HUES6 (cell line): ENCODE data around the gene ATXN1.

Source experiments
- H3K27ac ChIP-seq: 2 replicates; pipeline ENCODE4 v1.7.0; 2013; ENCODE audit warnings: low read depth, mild to moderate bottlenecking, low read length, inconsistent platforms
- H3K27me3 ChIP-seq: 2 replicates; pipeline ENCODE4 v1.6.1; 2013; ENCODE audit warnings: low read length; ENCODE audit not compliant: control insufficient read depth, insufficient read depth
- H3K36me3 ChIP-seq: 2 replicates; pipeline ENCODE4 v1.6.1; 2013; ENCODE audit warnings: low read length; ENCODE audit not compliant: control insufficient read depth, insufficient read depth
- H3K4me1 ChIP-seq: 2 replicates; pipeline ENCODE4 v1.6.1; 2013; ENCODE audit warnings: low read length; ENCODE audit not compliant: control insufficient read depth, insufficient read depth
- H3K4me3 ChIP-seq: 2 replicates; pipeline ENCODE4 v1.5.1; 2013; ENCODE audit warnings: low read depth, low read length
- H3K9ac ChIP-seq: one replicate; pipeline ENCODE4 v1.6.1; 2013; ENCODE audit warnings: mild to moderate bottlenecking, low read length
- H3K9me3 ChIP-seq: 2 replicates; pipeline ENCODE4 v1.6.1; 2013; ENCODE audit warnings: low read depth, low read length; ENCODE audit not compliant: control insufficient read depth, insufficient read depth

Gene ATXN1

DNA sequence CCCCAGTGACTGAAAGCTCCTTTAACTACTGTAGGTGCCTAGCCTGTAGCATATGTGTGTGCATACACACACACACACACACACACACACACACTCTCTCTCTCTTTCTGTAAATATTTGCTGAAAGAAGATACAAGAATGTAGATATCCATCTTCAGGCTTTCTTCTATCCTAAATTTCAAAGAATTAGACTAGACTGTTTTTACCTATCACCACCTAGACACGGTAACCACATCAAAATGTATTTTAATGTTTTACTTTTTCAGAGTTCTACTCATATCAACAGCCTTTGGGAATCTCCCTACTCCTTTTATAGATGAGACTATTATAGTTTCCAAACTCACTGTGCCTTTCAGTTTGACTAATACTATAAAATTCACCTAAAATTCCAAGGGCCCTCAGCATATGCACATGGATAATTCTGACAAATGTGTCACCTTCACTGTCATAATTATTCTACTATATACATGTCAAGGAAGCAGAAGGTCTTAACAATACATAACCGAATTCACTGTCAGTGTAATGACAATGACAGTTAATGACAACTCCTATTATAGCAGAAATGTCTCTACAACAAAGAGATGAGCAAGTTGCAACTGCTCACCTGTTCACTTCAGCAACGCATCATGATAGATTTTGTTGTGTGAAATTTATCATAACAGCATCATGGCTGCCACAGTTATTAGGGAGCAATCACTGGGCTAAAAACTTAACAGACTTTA, 286.3 kb downstream of the ATXN1 start:
- Histone ChIP-seq H3K9ac (no peak overlapping the region), H3K4me1 (no peaks in the 10 kb centered on the region; the same call in 1 of the 2 replicates), H3K4me3 (no peak overlapping the region), H3K9me3 (no peaks in the 10 kb centered on the region), H3K27me3 (no peaks in the 10 kb centered on the region), H3K27ac (no peak overlapping the region), H3K36me3 (no peaks in the 10 kb centered on the region)

DNA sequence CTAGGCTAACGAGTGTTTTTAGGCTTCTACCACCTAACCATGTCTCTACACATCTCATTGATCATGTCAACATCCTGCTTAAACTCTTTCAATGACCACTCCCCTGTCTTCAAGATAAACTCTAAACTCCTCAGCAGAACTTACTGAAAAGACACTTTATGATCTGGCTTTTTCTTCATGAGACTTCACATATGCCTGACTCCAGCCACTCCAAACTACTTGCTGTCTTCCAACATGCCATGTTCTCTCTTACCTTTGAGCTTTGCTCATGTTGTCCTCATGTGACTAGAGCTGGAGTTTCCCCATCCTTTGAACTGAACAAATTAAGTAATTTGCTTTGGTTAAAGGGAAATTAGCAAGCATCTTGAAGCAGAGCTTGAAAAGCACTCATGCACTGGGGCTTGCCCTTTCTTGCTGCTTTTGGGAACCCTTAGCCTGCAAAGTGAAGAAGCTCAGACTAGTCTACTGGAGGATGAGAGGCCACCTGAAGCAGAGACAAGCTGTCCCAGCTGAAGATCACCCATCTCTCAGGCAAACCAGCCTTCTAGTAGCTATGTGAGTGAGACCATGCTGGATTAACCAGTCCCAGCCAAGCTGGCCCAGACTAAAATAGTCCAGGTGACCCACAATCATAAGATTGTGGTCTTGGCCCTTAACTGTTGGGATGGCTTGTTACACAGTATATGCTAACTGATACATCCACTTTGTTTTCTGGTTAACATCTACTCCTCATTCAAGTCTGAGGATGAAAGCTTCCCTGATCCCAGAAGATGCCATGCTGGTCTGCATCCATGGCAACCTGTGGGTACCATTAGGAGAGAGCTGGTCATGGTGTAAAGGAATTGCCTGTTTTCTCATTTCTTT, 287.1 kb downstream of the ATXN1 start:
- Histone ChIP-seq H3K9me3 (no peaks in the 10 kb centered on the region), H3K36me3 (no peaks in the 10 kb centered on the region), H3K4me1 (no peaks in the 10 kb centered on the region; the same call in 1 of the 2 replicates), H3K27ac (no peak overlapping the region), H3K4me3 (no peak overlapping the region), H3K27me3 (no peaks in the 10 kb centered on the region), H3K9ac (no peak overlapping the region)

DNA sequence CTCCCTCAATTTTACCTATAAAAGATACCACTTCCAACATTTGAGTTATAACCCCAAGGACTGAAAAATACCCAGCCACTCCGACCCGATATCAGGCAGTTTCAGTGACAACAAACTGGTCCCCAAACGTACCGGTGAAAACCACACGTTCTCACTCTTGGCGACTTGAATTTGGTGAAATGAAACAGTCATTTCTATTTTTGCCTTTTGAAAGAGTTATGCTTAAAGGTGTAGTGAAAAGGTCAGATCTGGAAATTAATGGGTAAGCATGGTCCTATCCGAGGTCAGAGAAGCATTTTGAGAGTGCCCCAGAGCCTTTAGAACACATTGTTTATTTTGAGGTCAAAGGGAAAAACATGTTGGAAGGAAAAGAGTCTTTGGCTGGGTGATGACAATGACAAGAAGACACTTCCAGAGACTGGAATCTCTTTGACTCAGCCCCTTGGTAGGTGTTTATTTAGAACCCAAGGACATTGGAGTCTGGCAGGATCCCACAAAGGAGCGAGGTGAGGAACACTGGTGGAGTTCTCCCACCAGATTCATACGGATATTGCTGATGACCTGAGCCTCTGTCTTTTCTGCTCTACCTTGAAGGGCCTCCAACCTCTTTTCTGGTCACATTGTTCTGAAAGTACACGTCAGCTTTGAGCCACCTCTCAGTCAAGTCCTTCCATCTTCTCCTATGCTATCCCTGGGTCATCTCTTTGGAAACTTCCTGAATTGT, 287.9 kb downstream of the ATXN1 start:
- Histone ChIP-seq H3K27me3 (no peaks in the 10 kb centered on the region), H3K27ac (no peak overlapping the region), H3K36me3 (no peaks in the 10 kb centered on the region), H3K4me3 (no peak overlapping the region), H3K9me3 (no peaks in the 10 kb centered on the region), H3K4me1 (no peaks in the 10 kb centered on the region; the same call in 1 of the 2 replicates), H3K9ac (no peak overlapping the region)

DNA sequence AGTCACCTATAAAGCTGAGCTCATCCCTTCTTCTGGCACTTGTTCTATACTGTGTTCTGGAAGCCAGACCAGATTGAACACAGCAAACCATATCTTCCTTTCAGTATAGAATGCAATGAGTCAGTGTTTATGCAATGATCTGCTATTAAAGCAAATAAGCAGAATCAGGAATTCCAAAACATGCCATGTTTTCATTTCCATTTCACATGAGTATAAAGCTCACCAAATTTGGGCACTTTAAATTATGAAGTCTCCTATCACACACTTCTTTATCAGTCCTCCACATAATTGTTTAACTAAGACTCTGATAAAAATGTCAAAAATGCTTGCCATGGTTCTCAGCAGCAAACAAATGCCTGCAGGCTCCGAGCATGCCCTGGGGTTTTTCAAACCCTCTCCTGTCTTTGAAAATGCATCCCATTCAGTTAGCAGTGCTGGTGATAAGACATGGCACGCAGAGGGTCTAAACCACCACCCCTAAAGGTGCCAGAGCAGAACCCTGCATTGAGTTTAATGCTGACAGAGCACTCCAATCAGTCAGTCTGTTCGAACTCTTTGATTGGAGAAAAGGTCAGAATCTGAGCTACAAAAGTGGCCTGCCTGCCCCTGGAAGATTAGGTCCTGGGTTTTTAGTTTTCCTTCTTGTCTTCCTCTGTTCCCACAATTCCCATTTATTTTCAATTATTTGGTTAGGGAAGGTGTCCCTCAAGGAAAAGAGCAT, 288.8 kb downstream of the ATXN1 start:
- H3K27ac ChIP-seq: no peak overlapping the region
- no peaks in the 10 kb centered on the region for H3K27me3 ChIP-seq
- no peaks in the 10 kb centered on the region; the same call in 1 of the 2 replicates for H3K4me1 ChIP-seq
- no peaks in the 10 kb centered on the region for H3K9me3 ChIP-seq
- H3K4me3 ChIP-seq: no peak overlapping the region
- H3K9ac ChIP-seq: no peak overlapping the region
- H3K36me3 ChIP-seq: no peaks in the 10 kb centered on the region

DNA sequence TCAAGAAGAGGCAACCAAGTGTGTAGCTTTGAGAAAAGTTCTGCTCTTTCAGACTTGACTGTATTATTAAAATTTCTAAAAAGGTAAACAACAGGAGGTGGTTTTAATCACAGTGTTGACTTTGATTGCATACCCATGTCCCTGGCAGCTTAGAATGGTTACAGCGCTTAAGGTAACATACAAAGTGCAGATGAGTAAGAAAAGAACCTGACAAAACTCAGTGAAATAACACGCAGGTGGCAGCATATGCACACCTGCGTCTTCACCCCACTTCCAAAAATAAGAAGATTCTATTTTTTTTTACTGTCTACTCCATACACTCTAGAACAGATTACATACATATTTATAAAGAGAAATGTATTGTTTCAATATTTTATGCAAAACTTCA, 289.4 kb downstream of the ATXN1 start:
- Histone ChIP-seq H3K27ac (no peak overlapping the region), H3K4me3 (no peak overlapping the region), H3K27me3 (no peaks in the 10 kb centered on the region), H3K36me3 (no peaks in the 10 kb centered on the region), H3K9ac (no peak overlapping the region), H3K9me3 (no peaks in the 10 kb centered on the region), H3K4me1 (peaks cover 3% of the 10 kb centered on the region; the same call in 1 of the 2 replicates)

DNA sequence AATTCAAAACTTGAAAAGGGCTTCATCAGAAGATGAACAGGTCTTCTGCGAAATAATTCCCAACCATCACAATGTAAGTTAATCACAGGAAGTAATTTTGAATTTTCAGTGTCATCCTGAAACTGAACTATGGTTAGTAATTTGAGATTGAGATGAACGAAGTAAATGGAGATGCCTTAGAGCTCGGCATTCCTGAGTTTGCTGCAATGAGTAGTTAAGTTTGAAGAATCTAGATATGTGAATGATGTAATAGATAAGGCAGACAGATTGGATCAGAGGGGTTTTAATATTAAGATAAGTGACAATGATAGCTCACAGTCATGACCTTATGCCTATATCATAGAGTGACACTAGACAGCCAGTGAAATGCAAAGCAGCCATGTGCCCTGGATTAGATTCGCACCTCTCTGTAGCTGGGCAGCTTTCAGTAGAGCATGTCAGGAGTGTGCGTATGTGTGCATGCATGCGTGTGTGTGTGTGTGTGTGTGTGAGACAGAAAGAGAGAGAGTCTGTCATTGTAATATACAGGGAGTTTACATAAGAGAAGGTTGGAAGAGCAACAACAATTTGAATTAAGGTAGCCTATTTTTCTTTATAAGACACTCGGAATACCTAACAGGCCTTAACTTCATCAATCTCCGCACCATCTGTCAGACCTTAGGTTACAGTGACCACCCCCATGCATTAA, 289.9 kb downstream of the ATXN1 start:
- no peak overlapping the region for H3K4me3 ChIP-seq
- H3K9me3 ChIP-seq: no peaks in the 10 kb centered on the region
- peaks cover 7% of the 10 kb centered on the region; the same call in 1 of the 2 replicates for H3K4me1 ChIP-seq
- no peak overlapping the region for H3K9ac ChIP-seq
- H3K27me3 ChIP-seq: no peaks in the 10 kb centered on the region
- H3K27ac ChIP-seq: no peak overlapping the region
- H3K36me3 ChIP-seq: no peaks in the 10 kb centered on the region

DNA sequence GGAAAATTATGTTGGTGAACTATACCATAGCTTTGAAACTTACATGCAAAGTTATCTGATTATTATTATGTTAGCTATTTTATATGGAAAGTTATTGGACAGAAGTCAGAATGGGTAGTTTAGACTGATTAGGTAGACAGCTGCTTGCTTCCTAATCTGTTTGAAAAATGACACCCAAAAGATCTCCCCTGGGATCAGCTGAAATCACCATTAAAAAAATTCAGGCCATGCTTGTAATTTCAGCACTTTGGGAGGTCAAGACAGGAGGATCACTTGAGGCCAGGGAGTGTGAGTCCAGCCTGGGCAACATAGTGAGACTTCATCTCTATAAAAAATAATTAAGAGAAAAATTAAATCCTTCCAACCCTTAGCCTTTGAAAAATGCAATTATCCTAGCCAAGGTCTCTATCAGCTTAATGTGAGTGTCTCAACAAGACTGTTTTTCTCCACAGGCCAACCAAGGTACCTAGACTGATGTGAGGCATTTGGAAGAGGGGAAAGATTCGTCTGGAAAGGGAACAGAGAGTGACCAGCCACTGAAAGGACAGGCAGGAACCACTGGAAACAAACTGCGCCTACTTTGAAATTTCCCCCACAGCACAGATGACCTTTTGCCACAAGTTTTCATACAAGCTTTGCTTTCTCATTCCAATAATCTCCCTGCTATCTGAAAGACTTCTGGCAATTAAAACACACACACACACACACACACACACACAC, 290.6 kb downstream of the ATXN1 start:
- no peaks in the 10 kb centered on the region for H3K27me3 ChIP-seq
- H3K9me3 ChIP-seq: no peaks in the 10 kb centered on the region
- H3K9ac ChIP-seq: no peak overlapping the region
- H3K27ac ChIP-seq: no peak overlapping the region
- H3K4me3 ChIP-seq: no peak overlapping the region
- peaks cover 9% of the 10 kb centered on the region; the same call in 1 of the 2 replicates for H3K4me1 ChIP-seq
- H3K36me3 ChIP-seq: no peaks in the 10 kb centered on the region

DNA sequence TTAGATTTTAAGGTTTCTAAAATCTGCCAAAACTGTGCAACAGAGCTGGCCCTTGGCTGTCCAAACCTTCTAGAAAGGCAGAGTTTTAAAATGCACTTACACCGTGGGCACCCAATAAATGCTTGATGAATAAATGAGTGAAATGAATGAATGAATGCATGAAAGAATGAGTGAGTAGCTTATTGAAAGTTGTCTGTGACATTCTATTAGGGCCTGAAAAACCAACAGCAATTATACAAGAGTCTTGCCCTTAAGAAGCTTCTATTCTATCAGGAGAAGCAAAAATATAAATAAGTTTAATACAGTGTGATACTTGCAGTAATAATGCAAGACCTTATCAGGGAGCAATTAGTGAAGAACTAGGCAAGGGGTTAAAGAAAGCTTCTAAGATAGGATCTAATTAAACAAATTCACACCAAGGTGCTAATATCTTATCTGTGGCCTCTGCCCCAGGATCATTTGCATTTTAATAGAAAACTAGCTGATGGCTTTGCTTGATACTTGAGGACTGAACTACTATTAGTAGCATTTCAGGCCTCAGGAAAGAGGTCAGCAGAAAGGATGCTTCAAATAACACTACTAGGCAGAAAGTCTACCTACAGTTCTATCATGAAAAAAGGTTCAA, 292.2 kb downstream of the ATXN1 start:
- H3K36me3 ChIP-seq: no peaks in the 10 kb centered on the region
- H3K27me3 ChIP-seq: no peaks in the 10 kb centered on the region
- no peak overlapping the region for H3K4me3 ChIP-seq
- no peak overlapping the region for H3K27ac ChIP-seq
- no peak overlapping the region for H3K9ac ChIP-seq
- H3K9me3 ChIP-seq: peaks cover under 1% of the 10 kb centered on the region; the same call in 1 of the 2 replicates
- H3K4me1 ChIP-seq: peaks cover 9% of the 10 kb centered on the region; the same call in 1 of the 2 replicates

DNA sequence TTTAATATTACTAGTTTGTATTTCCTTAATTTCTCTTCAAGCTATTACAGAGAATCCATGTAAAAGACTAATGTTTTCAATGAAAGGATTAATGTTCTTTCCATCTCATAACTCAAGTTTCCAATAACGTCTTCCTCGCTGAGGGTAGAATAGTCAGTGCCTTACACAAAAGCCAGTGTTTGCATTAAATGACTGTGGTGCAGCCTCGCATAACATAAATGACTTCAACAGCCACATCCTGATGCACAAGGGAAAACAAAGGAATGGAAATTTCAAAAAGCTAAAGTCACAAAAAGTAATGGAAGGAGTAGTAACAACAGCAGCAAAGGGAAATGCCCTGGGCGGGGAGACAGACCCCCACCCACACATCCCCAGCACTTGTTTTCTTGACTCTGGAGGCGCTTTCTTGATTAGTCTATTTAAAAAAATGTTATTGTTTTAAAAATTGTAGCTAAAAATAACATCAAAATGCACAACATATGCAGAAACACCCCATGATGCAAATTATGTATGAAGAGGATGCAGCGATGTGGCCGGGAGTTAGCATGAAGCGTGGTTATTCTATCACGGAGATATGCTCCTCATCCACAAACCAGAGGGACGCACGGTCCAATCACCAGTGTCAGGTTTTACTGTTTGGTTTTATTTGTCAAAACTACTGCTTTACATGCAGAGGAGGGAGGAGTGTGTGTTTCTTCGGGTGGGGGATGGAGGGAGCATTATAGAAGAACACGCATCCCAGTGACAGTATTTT, 294.3 kb downstream of the ATXN1 start:
- H3K4me1 ChIP-seq: peaks cover 9% of the 10 kb centered on the region; the same call in 1 of the 2 replicates
- H3K27ac ChIP-seq: no peak overlapping the region
- H3K36me3 ChIP-seq: no peaks in the 10 kb centered on the region
- no peak overlapping the region for H3K4me3 ChIP-seq
- H3K27me3 ChIP-seq: no peaks in the 10 kb centered on the region
- peaks cover 3% of the 10 kb centered on the region; the same call in 1 of the 2 replicates for H3K9me3 ChIP-seq
- no peak overlapping the region for H3K9ac ChIP-seq
